HG03060 (cell line): ENCODE data around the gene TXNL4B.
"Not testable (repeated sequence)": the region's sequence is repeated elsewhere in the genome, so short reads cannot be mapped to it uniquely, and the experiment has no call there.

Experiments
- ATAC-seq: cut with Tn5 transposase; IDR thresholded peaks from one replicate; pipeline ENCODE4 v1.9.1; 2021; ENCODE audit warnings: low read depth, moderate number of reproducible peaks; ENCODE audit not compliant: unreplicated experiment

TXNL4B gene

GRCh38 chr16:72076991-72077706 is 16.3 kb downstream of the TXNL4B start:
- ATAC-seq: not testable (repeated sequence)

- ATAC-seq: not testable (repeated sequence)
Observed at GRCh38 chr16:72075067-72075466, 18.4 kb downstream of the TXNL4B start.

- ATAC-seq: no peak
Observed at GRCh38 chr16:72073560-72074230, 19.7 kb downstream of the TXNL4B start.

- no peak for ATAC-seq
Observed at GRCh38 chr16:72072514-72073342, 20.7 kb downstream of the TXNL4B start.

- no peak for ATAC-seq
Observed at GRCh38 chr16:72068930-72069329, 24.5 kb downstream of the TXNL4B start.

GRCh38 chr16:72066747-72067146 is 26.7 kb downstream of the TXNL4B start:
- no peak for ATAC-seq

GRCh38 chr16:72064361-72064894 is 29.0 kb downstream of the TXNL4B start:
- ATAC-seq: no peak

- ATAC-seq: no peak
Observed at GRCh38 chr16:72061564-72061963, 31.9 kb downstream of the TXNL4B start.

GRCh38 chr16:72060405-72060804 is 33.0 kb downstream of the TXNL4B start:
- no peak for ATAC-seq

- ATAC-seq: not testable (repeated sequence)
Observed at GRCh38 chr16:72059060-72059459, 34.4 kb downstream of the TXNL4B start.

GRCh38 chr16:72057313-72057712 is 36.1 kb downstream of the TXNL4B start:
- not testable (repeated sequence) for ATAC-seq

- ATAC-seq: no peak
Observed at GRCh38 chr16:72055911-72056310, 37.5 kb downstream of the TXNL4B start.

- not testable (repeated sequence) for ATAC-seq
Observed at GRCh38 chr16:72054254-72054847, 39.1 kb downstream of the TXNL4B start, which contains the start of gene HP. HP (plus strand) TSS chr16:72054505; CDS start chr16:72054653, 148 bp downstream.

- ATAC-seq: no peak
Observed at GRCh38 chr16:72051818-72052217, 41.6 kb downstream of the TXNL4B start.

- ATAC-seq: no peak
Observed at GRCh38 chr16:72050769-72051464, 42.5 kb downstream of the TXNL4B start.

GRCh38 chr16:72049110-72049509 is 44.3 kb downstream of the TXNL4B start:
- no peak for ATAC-seq

- ATAC-seq: no peak
Observed at GRCh38 chr16:72044825-72045359, 48.5 kb downstream of the TXNL4B start.

- ATAC-seq: no peak
Observed at GRCh38 chr16:72044296-72044695, 49.1 kb downstream of the TXNL4B start.

GRCh38 chr16:72043539-72043938 is 49.9 kb downstream of the TXNL4B start:
- ATAC-seq: no peak

GRCh38 chr16:72043058-72043457 is 50.4 kb downstream of the TXNL4B start:
- no peak for ATAC-seq
